GM13976 (cell line): Measurements from ENCODE around the gene URB1.

Experiments used
- DNase-seq: peaks from one replicate; pipeline ENCODE4 v3.0.0; 2012; ENCODE audit warnings: low spot score
- CTCF ChIP-seq: IDR thresholded peaks from 2 replicates; pipeline ENCODE4 v1.5.1; 2012; ENCODE audit warnings: borderline replicate concordance, mild to moderate bottlenecking; ENCODE audit not compliant: insufficient read depth; ENCODE audit errors: extremely low read depth, missing control alignments, control extremely low read depth
- in situ Hi-C: fragments of 300-500 bp; cut with MboI; formaldehyde crosslinking; loops from one replicate; pipeline ENCODE4 v1.12.0; 2022; ENCODE audit warnings: low sequenced_read_pairs, mixed read lengths, inconsistent platforms; ENCODE audit not compliant: unreplicated experiment

URB1 gene

GRCh38 chr21:32337206-32337605, 55.6 kb downstream of the URB1 start:
- no peak for DNase-seq
- TF ChIP-seq CTCF: no peak
- in situ Hi-C loops: no loop called here

- no peak for TF ChIP-seq CTCF
- no peak for DNase-seq
These were observed 56.1 kb downstream of the URB1 start for GRCh38 chr21:32336711-32337110.

DNA sequence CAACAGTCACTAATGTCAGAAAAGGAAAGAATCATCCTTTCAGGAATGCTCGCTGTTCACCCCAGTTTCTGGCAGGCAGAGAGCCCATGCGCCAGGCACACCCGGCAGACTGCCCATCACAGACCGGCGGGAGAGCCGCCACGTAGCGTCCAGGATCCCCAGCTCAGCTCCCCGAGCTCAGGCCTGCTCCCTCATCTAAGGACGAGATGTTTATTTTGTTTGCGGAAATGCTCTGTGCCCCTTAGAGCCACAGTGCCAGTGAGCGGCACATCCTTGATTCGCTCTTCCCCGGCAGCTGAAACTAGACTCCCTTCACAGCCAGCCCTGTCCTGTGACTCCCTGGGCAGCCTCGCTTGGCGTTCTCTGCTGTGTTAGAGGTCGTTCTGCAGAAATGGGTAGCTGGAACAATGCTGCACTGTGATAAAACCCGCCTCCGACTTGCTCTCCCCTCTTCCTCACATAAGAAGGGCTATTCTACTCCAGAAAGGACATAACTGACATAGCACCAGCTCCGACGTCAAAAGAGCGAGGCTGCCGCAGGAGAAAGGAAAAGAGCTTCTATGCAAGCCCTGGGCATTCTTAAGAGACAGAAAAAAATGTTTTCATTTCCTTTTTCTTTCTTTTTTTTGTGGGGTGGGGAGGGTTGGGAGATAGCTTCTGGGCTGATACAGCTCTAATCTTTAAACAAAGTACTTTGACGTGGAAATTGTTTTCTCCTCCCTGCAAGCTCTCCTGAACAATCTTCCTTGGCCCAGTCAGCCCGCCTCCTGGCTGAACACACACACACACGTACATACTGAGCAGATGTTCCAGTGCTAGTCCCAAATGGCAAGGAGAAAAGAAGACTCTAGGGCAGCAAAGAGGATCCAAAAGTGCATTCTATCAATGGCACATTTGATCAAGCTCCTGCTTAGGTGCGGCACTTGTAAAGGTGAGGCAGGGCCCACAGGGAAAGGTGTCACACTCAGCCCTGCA, 56.9 kb downstream of the URB1 start:
- in situ Hi-C loops: no loop called here
- no peak for DNase-seq
- TF ChIP-seq CTCF: no peak

More at GRCh38 chr21:32336711-32337110, 56.1 kb downstream of the URB1 start:
- in situ Hi-C loops: no loop called here

GRCh38 chr21:32334980-32335531, 57.8 kb downstream of the URB1 start:
- in situ Hi-C loops: no loop called here
- no peak for TF ChIP-seq CTCF
- DNase-seq: no peak

- in situ Hi-C loops: no loop called here
- no peak for DNase-seq
- no peak for TF ChIP-seq CTCF
These were observed 58.7 kb downstream of the URB1 start for GRCh38 chr21:32333953-32334673.

DNA sequence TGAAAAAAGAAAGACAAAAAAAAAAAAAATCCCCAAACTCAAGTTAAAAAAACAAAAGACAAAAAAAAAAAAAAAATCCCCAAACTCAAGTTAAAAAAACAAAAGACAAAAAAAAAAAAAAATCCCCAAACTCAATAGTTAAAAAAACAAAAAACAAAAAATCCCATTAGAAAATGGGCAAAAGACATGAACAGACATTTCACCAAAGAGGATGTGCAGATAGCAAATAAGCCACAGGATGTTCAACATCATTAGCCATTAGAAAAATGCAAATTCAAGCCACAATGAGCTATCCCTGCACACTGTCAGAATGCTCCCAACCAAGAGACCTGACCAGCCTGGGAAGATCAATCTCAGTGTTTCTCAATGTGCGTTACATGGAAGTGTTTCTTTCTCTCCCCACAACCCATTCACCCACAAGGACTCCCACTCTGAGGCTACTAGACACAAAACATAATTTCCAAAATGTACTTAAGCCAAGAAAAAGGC, 60.3 kb downstream of the URB1 start:
- DNase-seq: no peak
- in situ Hi-C loops: no loop called here
- TF ChIP-seq CTCF: no peak
